WERI-Rb-1 (cell line): Measurements from ENCODE around the gene KCNF1.

ENCODE experiments used
- DNase-seq: peaks from one replicate; pipeline ENCODE4 v3.0.0-alpha.2; 2020
- H3K27ac ChIP-seq: fragments of 250-450 bp; sonication (Bioruptor Pico); 2 replicates; pipeline ENCODE4 v1.5.1; 2020; ENCODE audit warnings: mild to moderate bottlenecking, moderate library complexity
- H3K27me3 ChIP-seq: fragments of 250-450 bp; sonication (Bioruptor Pico); 2 replicates; pipeline ENCODE4 v1.5.1; 2021; ENCODE audit warnings: mild to moderate bottlenecking, low read depth, moderate library complexity; ENCODE audit not compliant: insufficient read depth, severe bottlenecking
- H3K36me3 ChIP-seq: fragments of 250-450 bp; sonication (Bioruptor Pico); 2 replicates; pipeline ENCODE4 v1.5.1; 2020; ENCODE audit warnings: mild to moderate bottlenecking, moderate library complexity
- H3K4me3 ChIP-seq: 2 replicates; pipeline ENCODE4 v1.5.1; 2011; ENCODE audit warnings: low read depth, mild to moderate bottlenecking, control low read depth, low read length
- H3K9me3 ChIP-seq: fragments of 250-450 bp; sonication (Bioruptor Pico); 2 replicates; pipeline ENCODE4 v1.5.1; 2021; ENCODE audit warnings: mild to moderate bottlenecking, moderate library complexity; ENCODE audit not compliant: severe bottlenecking
- CTCF ChIP-seq: IDR thresholded peaks from 2 replicates; pipeline ENCODE4 v1.5.1; 2011; ENCODE audit warnings: low read depth, mild to moderate bottlenecking, control low read depth, inconsistent platforms, low read length

Gene KCNF1

GRCh38 chr2:10912796-10913455 is 1.2 kb downstream of the KCNF1 start:
- Histone ChIP-seq H3K27me3 (no peaks in the 10 kb centered on the region), H3K4me3 (no peak overlapping the region), H3K36me3 (no peaks in the 10 kb centered on the region), H3K9me3 (no peaks in the 10 kb centered on the region), H3K27ac (no peak overlapping the region)
- TF ChIP-seq CTCF = no peak
- no peak for DNase-seq

- Histone ChIP-seq H3K4me3 (no peak overlapping the region), H3K9me3 (no peaks in the 10 kb centered on the region), H3K36me3 (no peaks in the 10 kb centered on the region), H3K27ac (no peak overlapping the region), H3K27me3 (no peaks in the 10 kb centered on the region)
- DNase-seq = no peak
- TF ChIP-seq CTCF = no peak
These were observed 2.0 kb downstream of the KCNF1 start for GRCh38 chr2:10913501-10914271.

GRCh38 chr2:10914272-10914693 is 2.5 kb downstream of the KCNF1 start:
- DNase-seq = no peak
- no peak overlapping the region for H3K4me3 ChIP-seq
- no peaks in the 10 kb centered on the region for H3K9me3 ChIP-seq
- no peak overlapping the region for H3K27ac ChIP-seq
- H3K27me3 ChIP-seq = no peaks in the 10 kb centered on the region
- no peaks in the 10 kb centered on the region for H3K36me3 ChIP-seq
- peak; percentile 49 for TF ChIP-seq CTCF

GRCh38 chr2:10915236-10915635 is 3.5 kb downstream of the KCNF1 start:
- Histone ChIP-seq H3K4me3 (no peak overlapping the region), H3K27ac (no peak overlapping the region), H3K9me3 (no peaks in the 10 kb centered on the region), H3K36me3 (no peaks in the 10 kb centered on the region), H3K27me3 (no peaks in the 10 kb centered on the region)
- TF ChIP-seq CTCF = no peak
- no peak for DNase-seq

GRCh38 chr2:10915731-10916276 is 4.1 kb downstream of the KCNF1 start:
- H3K36me3 ChIP-seq = no peaks in the 10 kb centered on the region
- TF ChIP-seq CTCF = no peak
- H3K27me3 ChIP-seq = no peaks in the 10 kb centered on the region
- no peak overlapping the region for H3K4me3 ChIP-seq
- no peak overlapping the region for H3K27ac ChIP-seq
- DNase-seq = no peak
- H3K9me3 ChIP-seq = no peaks in the 10 kb centered on the region
